Hematopoietic multipotent progenitor cell treated with erythropoietin and hydrocortisone succinate and interleukin-3 and kit ligand, for 15 days (in vitro differentiated cells): ENCODE measurements around the gene EGFR.
"Not testable (repeated sequence)": the region's sequence is repeated elsewhere in the genome, so short reads cannot be mapped to it uniquely, and the experiment has no call there.

Experiments
- DNase-seq: peaks from one replicate; pipeline ENCODE4 v3.0.0-alpha.2; 2015; ENCODE audit warnings: low spot score

Gene EGFR

DNA sequence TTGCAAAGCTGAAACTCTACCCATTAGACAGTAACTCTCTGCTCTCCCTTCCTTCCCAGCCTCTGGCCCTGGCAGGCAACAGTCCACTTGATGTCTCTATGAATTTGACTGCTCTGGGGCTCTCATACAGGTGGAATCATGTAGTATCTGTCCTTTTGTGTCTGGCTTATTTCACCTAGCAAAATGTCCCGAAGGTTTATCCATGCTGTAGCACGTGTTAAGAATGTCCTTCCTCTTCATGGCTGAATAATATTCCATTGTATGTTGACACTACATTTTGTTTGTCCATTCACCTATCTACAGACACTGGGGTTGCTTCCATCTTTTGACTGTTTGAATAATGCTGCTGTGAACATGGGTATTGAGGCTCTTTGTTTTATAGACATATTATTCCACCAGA lies 128.9 kb downstream of the EGFR start:
- no peak for DNase-seq

- no peak for DNase-seq
Measured at GRCh38 chr7:55148571-55148970, 129.8 kb downstream of the EGFR start.

GRCh38 chr7:55149001-55149400 lies 130.2 kb downstream of the EGFR start:
- no peak for DNase-seq

DNA sequence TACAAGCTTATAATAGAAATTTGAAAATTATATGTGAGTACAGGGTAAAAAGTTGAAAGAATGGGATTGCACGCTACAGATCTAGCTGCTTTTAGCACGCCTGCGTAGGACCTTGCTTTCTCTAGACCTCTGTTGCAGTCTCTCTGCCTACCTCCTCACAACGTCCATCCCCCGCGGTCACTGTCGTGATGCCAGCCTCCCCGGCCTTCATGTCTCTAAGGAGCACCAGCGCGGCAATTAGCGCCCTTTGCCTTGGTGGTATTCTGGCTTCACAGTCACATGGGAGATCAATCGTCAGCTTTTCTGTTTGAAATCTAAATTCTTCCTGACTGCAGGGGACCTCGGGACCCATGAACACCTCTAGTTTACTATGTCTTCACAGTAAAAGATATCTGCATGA lies 131.3 kb downstream of the EGFR start:
- DNase-seq: no peak

- no peak for DNase-seq
Measured at GRCh38 chr7:55150709-55151451, 132.1 kb downstream of the EGFR start.

GRCh38 chr7:55152516-55152915 lies 133.7 kb downstream of the EGFR start:
- no peak for DNase-seq

- DNase-seq: no peak
Measured at GRCh38 chr7:55154096-55154495, 135.3 kb downstream of the EGFR start.

DNA sequence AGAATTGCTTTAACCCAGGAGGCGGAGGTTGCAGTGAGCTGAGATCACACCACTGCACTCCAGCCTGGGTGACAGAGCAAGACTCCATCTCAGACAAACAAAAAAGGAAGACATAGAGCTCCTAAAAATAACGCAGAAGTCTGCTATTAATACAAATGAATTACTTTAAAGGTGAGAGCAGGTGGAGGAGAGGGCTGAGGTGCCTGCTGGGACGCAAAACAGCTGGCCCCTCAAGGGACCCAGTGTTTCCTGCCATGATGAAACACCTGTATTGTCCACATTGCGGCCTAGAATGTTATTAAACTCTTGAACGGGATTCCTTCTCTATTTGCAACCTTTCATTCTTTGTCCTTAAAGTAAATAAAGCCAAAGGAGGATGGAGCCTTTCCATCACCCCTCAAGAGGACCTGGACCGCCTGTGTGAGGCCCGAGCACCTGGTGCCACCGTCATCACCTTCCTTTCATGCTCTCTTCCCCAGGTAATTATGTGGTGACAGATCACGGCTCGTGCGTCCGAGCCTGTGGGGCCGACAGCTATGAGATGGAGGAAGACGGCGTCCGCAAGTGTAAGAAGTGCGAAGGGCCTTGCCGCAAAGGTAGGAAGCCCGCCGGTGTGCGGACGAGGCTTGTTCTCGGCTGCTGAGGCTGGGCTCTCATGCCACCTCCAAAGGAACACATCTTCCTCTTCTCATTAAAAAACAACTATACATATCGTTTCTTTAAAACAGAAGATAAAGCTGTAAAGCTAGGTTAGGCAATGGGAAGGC lies 136.7 kb downstream of the EGFR start:
- no peak for DNase-seq

GRCh38 chr7:55156919-55157763 lies 138.3 kb downstream of the EGFR start:
- no peak for DNase-seq

DNA sequence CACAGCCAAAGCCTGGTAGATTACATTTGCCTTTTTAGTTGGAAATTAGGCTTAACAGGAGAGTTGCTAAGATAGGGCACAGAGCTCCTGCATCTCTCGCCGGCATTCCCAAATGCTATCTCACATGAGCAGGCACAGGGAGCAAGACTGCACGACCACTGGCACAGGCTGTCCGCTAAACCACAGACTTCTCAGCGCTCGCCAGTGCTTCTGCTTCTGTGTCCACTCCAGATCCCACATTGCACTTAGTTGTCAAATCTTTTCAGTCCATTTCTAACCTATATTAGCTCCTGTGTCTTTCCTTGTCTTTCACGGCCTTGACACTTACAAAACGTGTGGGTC lies 138.9 kb downstream of the EGFR start:
- DNase-seq: no peak

DNA sequence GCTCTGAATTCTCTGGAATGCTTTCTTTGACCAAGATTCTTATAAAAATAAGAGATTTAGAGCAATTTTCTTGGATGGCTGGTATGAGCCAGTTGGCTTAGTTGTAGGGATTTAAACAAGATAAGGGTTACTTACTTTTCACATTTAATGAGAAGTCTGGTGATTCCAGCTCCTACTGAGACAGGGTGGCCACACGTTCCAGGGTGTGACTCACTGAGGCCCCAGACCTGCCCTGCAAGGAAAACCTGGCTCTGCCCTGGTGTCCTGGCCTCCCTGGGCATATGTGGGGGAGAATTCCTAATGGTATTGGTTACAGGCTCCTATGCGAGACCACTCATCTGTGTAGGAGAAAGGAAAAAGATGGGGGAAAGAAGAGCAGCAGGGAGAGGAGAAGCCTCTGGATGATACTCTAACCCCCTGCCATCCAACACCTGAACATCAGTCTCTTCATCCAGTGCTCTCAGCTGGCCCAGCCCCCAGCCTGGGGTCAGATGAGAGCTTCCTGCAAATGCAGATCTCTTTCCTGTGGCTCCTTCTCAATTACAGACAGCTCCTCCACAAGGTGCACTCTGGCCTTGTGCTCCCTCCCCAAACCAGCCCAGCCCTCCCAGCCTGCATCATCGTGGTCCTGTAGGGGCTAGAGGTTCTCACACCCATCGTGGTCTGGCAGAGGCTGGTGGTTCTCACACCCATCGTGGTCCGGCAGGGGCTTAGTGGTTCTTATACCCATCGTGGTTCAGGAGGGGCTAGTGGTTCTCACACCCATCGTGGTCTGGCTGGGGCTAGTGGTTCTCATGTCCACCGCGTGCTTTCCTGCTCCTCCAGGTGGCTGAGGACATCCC lies 139.9 kb downstream of the EGFR start:
- DNase-seq: no peak

DNA sequence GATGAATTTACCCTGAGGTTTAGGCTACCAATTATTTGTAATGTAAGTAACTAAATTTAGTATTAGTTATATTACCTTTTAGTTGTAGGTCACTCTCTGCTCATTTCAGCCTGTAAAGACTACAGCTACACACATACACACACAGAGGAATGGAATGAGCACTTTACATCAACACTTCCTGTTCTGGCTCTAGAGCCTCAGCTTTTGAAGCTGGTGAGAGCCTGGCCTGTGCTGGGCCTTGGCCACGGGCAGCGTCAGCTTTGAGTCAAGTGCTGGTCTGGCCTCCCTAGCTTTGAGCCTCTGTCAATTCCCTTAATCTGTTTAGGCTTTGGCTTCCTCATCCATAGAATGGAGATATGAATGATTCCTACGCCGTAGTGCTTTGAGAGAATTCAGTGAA lies 141.7 kb downstream of the EGFR start:
- no peak for DNase-seq

DNA sequence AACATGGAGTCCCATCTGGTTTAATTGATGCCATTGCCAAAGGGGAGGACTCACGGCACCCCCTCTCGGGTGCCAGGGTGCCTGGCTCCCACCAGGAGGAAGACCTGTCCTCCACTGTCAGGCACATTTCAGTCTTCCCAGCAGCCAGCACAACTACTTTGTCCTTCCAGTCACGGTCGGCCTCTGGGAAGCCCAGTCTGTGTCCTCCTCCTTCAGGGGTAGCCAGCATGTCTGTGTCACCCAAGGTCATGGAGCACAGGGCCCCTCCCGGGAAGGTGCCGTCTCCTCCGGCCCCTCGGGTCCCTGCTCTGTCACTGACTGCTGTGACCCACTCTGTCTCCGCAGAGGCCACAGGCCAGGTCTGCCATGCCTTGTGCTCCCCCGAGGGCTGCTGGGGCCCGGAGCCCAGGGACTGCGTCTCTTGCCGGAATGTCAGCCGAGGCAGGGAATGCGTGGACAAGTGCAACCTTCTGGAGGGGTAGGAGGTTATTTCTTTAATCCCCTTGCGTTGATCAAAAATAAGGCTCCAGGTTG lies 142.4 kb downstream of the EGFR start:
- DNase-seq: no peak

DNA sequence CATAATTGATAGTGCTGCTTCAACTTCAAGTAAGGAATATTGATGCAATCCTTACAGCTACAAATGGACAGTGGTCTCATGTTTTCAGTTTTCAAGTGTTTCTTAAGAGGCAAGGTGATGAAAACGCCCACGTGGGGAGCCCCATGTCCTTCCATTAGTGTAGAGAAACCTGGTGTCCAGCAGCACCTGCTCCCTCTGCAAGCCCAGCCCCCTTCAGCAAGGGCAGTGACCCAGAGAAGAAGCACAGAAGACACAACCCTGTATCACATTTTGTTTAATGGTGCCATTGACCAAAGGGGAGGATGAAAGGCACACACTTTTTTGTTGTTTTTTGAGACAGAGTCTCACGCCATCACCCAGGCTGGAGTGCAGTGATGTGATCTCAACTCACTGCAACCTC lies 143.7 kb downstream of the EGFR start:
- DNase-seq: no peak

DNA sequence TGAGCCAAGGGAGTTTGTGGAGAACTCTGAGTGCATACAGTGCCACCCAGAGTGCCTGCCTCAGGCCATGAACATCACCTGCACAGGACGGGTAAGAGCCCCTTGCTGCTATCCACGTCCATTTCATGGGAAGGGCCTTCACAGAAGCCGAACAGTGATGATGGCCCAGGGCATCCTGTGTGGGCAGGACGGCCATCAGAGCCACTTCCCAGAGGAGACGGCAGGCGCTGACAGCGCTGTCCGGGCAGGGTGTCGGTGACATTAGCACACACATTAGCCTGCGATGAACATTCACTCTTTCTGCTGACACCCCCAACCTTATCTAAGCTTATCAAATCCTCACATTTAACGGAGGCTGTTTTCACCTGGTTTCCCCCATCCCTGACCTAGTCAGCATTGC lies 144.9 kb downstream of the EGFR start:
- DNase-seq: no peak

DNA sequence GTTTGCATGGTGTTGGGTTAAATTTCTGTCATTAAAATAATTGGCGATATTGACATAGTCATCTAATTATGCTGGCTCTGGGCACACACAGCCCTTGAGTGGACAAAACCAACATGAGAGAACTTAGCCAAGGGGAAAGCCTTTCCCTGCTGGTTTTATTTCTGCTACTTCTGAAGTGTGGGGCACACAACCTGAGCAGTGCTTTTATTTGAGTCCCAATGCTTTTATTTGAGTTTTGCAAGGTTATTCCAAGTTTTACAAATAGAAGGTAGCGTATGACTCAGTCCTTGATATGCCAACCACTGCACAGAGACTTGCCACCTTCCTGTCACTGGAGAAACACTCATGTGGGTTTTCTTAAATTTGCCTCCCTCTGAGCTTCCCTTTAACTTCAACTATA lies 145.7 kb downstream of the EGFR start:
- DNase-seq: no peak

- no peak for DNase-seq
Measured at GRCh38 chr7:55165176-55165861, 146.5 kb downstream of the EGFR start.

- DNase-seq: not testable (repeated sequence)
Measured at GRCh38 chr7:55167296-55167695, 148.5 kb downstream of the EGFR start.

GRCh38 chr7:55170335-55171069 lies 151.7 kb downstream of the EGFR start:
- DNase-seq: no peak

- no peak for DNase-seq
Measured at GRCh38 chr7:55171157-55171556, 152.3 kb downstream of the EGFR start.
